ENCODE results near the gene UGT1A5.

The UGT1A5 gene

DNA sequence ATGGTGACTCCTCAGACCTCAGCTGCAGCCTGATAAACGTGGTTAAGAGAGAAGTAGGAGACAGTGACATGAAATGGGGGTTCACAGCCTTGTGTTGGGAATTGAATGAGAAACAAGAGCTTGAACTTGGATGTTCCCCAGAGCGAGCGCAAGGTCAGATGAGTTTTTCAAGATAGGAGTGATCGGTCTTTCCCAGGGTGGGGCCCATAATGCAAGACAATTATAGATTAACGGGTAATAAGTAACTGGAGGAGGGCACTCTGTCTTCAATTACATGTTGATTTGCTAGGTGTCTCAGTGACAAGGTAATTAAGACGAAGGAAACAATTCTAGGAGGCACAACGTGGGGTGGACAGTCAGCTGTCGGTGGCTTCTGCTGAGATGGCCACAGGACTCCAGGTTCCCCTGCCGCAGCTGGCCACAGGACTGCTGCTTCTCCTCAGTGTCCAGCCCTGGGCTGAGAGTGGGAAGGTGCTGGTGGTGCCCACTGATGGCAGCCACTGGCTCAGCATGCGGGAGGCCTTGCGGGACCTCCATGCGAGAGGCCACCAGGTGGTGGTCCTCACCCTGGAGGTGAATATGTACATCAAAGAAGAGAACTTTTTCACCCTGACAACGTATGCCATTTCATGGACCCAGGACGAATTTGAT lies at the start of gene UGT1A5:
Gene UGT1A5 (plus strand): TSS at position 297 of the 651 bp plus-strand sequence. CDS start 85 bp downstream, at position 382.
- DNase-seq = no peak

GRCh38 chr2:233663911-233664310 lies 48.8 kb upstream of the UGT1A5 start:
- DNase-seq = no peak

- DNase-seq = no peak
Observed at GRCh38 chr2:233668605-233669260, 44.0 kb upstream of the UGT1A5 start.

DNA sequence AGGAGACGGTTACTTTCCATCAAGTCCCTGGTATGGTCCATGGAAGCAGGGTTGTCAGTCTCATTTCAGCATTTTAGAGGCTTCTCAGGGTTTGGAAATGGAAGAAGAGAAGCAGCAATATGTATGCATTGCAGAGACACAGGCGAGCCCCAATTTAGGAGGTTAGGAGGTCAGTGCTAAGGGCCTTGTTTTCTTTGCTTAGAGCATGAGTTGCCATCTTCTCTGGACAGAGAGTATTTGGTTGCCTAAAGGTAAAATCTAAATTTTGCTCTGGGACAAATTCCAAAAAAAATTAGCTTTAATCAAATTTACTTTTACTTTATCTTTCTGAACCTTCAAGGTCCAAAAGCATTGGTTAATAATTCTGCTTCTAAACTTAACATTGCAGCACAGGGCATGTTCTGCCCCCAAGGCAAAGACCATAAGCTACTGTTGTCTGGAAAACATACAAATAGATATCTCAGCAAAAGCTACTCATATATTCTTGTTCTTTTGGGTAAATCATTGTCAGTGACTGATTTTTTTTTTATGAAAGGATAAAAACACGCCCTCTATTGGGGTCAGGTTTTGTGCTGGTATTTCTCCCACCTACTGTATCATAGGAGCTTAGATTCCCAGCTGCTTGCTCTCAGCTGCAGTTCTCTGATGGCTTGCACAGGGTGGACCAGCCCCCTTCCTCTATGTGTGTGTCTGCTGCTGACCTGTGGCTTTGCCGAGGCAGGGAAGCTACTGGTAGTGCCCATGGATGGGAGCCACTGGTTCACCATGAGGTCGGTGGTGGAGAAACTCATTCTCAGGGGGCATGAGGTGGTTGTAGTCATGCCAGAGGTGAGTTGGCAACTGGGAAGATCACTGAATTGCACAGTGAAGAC lies 41.2 kb upstream of the UGT1A5 start, which contains the start of gene UGT1A9:
Gene UGT1A9 (plus strand): TSS at position 609 of the 872 bp plus-strand sequence. CDS start 37 bp downstream, at position 646.
- DNase-seq = no peak

GRCh38 chr2:233672886-233673285 lies 39.8 kb upstream of the UGT1A5 start:
- no peak for DNase-seq

- no peak for DNase-seq
Observed at GRCh38 chr2:233673896-233674295, 38.8 kb upstream of the UGT1A5 start.

- no peak for DNase-seq
Observed at GRCh38 chr2:233674314-233674713, 38.4 kb upstream of the UGT1A5 start.

- DNase-seq = no peak
Observed at GRCh38 chr2:233674995-233675394, 37.7 kb upstream of the UGT1A5 start.

- DNase-seq = no peak
Observed at GRCh38 chr2:233676046-233676445, 36.7 kb upstream of the UGT1A5 start.

DNA sequence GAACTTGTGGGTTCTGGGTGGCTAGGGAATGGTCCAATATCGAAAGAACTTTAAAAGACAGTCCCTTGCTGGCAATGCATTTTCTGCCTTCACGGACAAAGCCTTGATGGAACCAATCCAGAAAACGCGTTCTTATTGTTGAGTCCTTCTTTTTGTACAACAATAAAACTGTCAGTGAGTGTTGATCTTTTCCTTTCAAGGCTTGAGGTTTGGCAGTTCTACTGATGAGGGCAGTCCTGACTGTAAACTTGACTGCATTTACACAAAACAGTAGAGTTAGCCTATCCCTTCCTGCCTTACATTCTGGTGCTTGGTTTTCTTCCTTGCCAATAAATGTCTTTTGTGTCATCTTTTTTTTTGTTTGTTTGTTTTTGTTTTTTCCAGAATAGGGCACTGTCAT lies 33.5 kb upstream of the UGT1A5 start:
- DNase-seq = no peak

GRCh38 chr2:233680361-233681045 lies 32.2 kb upstream of the UGT1A5 start:
- no peak for DNase-seq

- DNase-seq = no peak
Observed at GRCh38 chr2:233681521-233682099, 31.1 kb upstream of the UGT1A5 start, which contains the start of gene UGT1A7. Gene UGT1A7, plus strand, starts transcription at chr2:233681901. Its CDS starts 37 bp downstream, at chr2:233681938.

DNA sequence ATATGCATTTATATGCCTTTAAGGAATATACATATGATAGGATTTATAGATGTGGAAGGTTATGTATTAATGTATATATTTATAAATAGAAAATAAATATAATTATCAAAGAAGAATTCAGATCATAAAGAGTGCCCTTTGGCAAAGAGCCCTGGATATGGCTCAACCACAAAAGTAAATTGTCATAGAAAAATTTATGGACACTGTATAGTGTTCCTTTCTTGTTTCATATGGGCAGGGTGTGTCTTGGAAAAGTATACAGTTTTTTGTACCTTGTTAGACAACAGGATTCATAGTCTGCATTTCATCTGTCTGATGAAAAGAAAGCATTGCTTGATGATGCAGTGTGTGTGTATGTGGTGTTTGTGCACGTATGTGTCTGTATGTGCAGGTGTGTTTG lies 28.1 kb upstream of the UGT1A5 start:
- DNase-seq = no peak

DNA sequence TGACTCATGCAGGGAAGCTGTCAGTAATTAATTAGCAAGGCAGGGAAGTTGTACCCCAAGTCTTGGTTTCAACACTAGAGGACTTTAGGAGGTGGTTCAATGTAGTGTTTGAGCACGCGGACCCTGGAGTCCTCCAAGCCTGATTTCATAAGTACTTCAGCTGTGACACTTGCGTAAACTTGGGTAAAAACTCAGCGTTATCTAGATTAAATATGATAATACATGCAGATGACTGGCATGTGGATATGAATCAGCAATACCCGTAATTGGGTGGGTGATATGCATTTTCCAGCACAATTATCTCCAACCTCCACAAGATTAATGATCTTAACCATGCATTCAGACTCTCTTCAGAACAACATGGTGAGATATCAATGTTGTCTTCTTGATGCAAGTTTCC lies 25.8 kb upstream of the UGT1A5 start:
- no peak for DNase-seq

DNA sequence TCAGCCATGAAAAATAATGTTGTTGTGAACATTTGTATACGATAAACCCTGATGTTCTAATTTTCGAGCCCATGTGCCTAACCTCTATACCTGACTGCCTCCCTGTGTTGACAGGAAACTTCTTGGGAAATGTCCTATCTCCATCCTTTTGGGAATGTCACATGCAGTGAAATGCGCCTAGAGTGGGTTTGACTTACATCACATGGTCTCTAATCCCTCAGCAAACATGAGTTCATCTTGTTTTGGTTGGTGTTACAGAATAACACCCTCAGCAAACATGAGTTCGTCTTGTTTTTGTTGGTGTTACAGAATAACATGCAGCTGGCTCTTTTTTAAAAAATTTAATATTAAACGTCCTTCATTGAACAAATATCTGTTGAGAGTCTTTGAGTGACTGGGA lies 24.4 kb upstream of the UGT1A5 start:
- no peak for DNase-seq

GRCh38 chr2:233689031-233689430 lies 23.7 kb upstream of the UGT1A5 start:
- DNase-seq = no peak

DNA sequence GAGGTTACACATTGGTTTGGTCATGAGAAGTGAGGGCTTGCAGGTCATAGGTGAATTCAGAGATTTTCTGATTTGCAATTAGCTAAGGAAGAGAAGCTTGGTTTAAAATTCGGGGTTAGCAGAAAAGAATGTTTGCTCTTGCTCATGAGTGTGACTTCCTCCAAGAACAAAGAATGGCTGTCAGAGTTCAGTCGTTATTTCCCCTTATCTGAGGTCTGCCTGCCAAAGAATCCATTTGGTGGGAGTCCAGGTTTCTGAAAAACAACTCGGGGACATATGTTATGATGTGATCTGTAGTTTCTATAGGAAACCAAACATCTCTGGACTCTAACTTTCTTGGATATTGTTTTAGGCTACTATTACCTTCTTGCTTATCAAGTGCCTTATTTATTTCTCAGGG lies 23.2 kb upstream of the UGT1A5 start:
- no peak for DNase-seq

GRCh38 chr2:233690444-233690843 lies 22.3 kb upstream of the UGT1A5 start:
- no peak for DNase-seq

DNA sequence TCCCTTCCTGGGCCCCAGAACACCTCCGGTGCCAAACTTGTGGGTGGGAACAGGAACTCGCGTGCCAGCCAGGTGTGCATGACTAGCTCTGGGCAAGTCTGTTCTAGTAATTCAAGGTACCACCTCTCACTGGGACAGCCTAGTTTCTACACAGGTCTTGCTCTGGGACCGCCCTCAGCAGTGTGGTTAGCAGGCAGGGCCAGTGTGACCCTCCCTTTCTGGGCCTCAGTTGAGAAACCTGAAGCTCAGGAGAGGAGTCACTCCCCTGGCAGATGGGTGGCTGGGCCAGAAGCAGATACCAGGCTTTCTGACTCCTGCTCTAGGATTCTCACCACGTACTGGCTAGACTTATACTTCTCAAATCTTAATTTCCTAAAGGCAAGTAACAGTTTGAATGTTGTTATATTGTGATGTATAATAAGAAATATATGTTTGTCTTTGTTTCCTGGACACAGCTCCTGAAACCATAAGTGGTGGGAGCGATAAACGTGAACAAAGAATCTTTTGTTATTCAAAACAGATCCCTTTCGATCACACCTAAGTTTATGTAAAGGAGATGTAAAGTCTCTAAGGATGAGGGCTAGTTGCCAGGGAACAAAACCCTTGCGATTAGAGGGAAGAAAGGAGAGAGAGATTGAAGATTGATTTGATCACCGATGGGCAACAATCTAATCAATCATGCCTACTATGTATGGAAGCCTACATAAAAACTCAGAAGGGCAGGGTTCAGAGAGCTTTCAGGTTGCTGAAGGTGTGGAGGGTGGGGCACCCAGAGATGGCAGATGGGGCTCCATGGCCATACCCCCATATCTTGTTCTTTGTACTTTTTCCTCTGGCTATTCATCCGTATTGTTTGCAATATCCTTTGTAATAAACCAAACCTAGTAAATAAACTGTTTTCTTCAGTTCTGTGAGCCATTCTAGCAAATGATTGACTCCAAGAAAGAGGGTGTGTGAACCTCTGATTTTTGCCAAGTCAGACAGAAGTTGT lies 21.0 kb upstream of the UGT1A5 start:
- no peak for DNase-seq

DNA sequence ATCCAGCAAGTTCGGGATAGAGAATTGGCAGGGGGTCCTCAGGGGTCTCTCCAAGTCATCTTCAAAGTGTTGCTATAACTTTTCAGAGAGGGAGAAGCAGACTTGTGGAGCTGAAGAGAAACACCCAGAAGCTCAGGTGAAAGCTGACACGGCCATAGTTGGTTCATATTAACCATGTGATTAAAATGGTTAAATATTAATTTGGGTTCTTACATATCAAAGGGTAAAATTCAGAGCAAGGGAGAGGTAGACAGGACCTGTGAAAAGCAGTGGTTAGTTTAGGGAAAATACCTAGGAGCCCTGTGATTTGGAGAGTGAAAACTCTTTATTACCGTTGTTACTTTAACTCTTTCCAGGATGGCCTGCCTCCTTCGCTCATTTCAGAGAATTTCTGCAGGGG lies 20.1 kb upstream of the UGT1A5 start, which contains the start of gene UGT1A6:
Gene UGT1A6 (plus strand): TSS at position 243 of the 400 bp plus-strand sequence. CDS start 115 bp downstream, at position 358.
- no peak for DNase-seq

GRCh38 chr2:233693963-233694362 lies 18.7 kb upstream of the UGT1A5 start:
- DNase-seq = no peak

Measured in SIG-M5 (cell line).